GM12892 (cell line): Measurements from ENCODE around the gene GRIN2C.

ENCODE experiments used
- POLR2A ChIP-seq: IDR thresholded peaks from 2 replicates; pipeline ENCODE4 v1.6.1; 2011; ENCODE audit warnings: low read depth, low read length, control low read depth
- POLR2AphosphoS5 ChIP-seq: IDR thresholded peaks from 2 replicates; pipeline ENCODE4 v1.6.1; 2011; ENCODE audit warnings: low read depth, low read length, control low read depth
- TAF1 ChIP-seq: IDR thresholded peaks from 2 replicates; pipeline ENCODE4 v1.6.1; 2011; ENCODE audit warnings: low read depth, mild to moderate bottlenecking, control low read depth, low read length, borderline replicate concordance

DNA sequence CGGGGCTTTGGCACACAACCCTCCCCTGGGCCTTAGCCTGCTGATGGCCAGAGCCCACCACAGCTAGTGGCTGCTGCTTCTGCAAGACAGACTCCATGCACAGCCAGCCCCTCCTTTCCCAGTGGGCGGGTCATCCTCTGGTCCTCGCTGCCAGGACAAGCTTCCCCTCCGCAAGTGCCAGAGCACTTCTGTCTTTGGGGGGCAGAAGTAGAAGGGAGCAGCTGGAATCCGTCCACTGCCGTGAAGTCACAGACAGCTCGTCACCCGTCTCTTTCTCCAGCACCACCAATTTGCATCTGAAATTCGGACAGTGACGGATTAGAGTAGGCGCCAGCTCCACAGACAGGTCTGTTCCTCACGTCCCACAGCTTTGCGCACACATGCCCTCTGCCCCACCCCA lies 52.2 kb downstream of the GRIN2C start:
- TF ChIP-seq TAF1 (no peak), POLR2A (no peak), POLR2AphosphoS5 (no peak)
